Stimulated activated CD8-positive, alpha-beta memory T cell treated with anti-CD3 and anti-CD28 coated beads, Interleukin-12 subunit alpha, Interleukin-12 subunit beta, amount 100 ng/mL, for 1 hour (primary cell): Measurements from ENCODE around the gene BET1.
"Not testable (repeated sequence)": the region's sequence is repeated elsewhere in the genome, so short reads cannot be mapped to it uniquely, and the experiment has no call there.

Experiments
- DNase-seq: peaks from one replicate; pipeline ENCODE4 v3.0.0-alpha.2; 2020; ENCODE audit warnings: low read depth

Gene BET1

DNA sequence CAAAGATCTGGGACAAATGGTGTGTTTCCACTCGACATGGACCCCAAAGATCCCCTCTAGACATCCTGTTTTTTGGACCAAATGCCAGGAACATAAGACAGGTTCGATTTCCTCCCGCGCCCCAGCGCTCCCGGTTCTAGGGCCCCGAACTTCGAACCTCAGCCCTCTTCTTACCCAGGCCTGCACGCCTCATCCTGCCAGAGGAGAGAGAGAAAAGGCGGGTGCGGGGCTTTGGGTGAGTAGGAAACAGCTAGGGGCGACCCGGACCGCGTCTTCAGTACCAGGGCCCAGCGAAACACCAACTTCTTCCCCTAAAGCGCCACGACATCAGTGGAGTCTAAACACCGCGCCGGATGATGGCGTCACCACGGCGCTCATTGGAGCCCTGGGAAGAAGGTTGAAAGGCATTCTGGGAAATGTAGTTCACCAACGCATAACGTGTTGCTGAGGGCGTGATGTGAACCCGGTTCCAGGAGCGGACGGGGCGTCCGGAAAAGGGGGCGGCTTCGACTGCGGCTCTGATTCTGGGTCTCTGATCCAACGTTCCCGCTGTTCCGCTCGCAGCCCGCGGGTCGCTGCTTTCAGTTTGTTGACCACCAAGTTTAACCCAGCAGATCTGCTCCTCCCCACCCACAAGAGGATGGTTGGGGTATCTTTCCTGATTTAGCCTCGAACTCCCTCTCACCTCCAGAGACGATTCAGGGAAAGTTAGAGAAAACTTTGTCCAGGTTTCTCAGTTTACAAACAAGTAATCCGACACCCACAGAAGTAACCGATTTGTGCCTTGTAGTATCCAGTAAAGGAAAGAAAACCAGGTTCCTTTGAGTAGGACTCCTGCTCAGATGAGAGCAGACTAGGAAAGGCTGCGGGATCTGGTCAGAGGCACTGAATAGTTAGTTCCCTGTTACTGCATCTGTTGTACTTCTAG, at the start of gene BET1:
BET1 (minus strand) TSS at position 332 of the 928 bp plus-strand sequence; CDS start at position 193, 139 bp downstream.
- DNase-seq: peak; percentile 88

DNA sequence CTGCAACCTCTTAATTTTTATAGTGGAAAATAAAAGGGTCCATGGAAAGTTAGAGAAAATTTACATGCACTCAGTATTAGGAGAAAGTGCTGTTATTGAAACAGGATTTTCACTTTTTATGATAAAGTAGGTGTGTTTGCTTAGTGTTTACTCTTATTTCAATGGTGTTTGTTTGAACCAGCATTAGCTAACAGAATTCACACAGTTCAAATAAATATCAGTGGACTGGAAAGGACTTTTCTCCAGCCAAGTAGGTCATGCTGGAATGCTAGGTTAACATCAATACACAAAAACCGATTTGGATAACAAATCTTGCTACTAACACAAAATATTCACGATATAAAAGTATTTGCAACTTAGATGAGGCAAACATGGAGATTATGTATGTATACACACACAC, 49.4 kb upstream of the BET1 start:
- no peak for DNase-seq

DNA sequence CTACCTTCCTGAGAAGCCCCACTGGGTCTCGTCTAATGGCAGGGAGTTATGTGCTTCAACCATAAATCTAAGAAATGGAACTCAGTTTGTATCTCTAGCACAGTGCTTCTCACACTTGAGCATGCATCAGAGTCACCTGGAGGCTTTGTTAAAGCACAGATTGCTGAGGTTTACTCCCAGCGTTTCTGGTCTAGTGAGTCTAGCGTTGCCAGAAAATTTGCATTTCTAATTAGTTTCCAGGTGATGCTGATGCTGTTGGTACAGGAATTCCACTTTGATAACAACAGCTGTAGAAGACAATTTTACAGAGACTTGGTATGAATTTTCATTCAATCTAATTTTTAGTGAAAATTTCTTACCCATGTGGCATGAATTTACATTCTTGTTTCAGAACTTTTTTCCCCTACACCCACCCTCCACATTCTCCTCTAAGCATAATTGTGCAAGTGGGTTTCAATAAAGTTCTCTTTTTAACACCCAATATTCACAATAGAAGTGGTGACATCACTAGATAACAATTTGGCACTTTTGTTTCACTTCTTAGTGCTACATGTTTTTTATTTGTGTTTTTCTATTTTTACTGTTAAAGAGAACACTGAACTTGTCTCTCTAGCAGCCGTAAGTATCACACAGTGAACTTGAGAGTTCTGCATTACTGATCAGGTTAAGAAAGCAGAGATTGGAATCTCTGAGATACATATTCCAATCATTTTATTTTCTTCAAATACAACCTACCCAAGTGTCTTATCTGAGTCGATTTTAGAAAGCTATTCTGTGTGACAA, 48.4 kb upstream of the BET1 start:
- no peak for DNase-seq

- DNase-seq: no peak
Observed at GRCh38 chr7:94050046-94050445, 45.9 kb upstream of the BET1 start.

DNA sequence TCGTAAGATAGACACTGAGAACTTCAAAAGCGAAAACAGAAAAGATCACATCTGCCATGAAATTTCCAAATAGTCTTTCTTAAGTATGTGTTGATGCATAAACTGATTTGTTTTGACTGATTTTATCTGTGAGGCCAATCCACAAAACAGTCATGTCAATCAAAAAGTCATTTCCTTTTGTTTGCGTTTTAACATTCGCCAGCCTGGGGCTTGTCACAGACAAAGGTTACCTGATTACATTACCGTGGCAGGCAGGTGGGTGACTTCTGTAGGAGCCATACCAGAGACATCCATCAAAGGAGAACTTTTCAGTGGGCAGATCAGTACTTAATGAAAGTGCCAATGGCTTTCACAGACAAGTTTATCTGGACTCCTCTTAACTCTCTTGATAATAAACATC, 45.5 kb upstream of the BET1 start:
- DNase-seq: no peak

GRCh38 chr7:94048755-94049154, 44.6 kb upstream of the BET1 start:
- DNase-seq: no peak

DNA sequence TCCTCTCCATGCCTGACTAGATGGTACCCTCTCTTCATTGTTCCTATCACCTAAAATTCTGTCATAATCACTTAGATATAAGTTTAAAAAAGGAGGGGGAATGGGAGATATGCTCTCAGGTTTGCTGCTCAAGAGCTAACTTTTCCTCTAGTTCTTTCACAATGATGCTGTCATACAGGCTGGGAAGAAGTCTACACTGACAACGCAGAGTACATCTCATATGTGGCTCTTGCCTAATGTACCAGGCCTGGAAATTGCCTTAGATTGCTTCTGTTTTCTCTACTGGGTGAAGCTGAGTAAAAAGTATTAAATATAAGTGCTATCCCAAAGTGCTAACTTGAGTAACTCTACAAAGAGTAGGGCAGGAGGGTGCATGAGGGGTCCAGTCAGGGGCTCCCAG, 43.8 kb upstream of the BET1 start:
- DNase-seq: no peak

DNA sequence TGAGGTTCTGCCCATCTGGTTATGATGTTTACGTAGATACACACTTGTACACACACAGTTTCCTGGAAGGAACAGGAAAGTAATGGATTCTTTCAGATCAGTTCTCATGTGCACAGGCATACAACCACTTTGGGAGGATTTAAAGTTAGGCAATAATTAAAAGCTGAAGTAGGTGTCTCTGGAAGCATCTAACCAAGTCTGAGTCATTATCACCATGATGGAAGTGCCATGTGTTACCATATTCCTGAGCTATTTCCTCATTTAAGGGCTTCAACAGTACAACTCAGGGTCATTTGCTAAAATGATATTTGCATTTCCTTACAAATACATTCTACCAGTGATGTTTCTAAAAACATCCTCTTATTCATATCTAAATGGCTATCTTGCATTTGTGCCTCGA, 41.4 kb upstream of the BET1 start:
- no peak for DNase-seq

- no peak for DNase-seq
Observed at GRCh38 chr7:94044806-94045205, 40.7 kb upstream of the BET1 start.

DNA sequence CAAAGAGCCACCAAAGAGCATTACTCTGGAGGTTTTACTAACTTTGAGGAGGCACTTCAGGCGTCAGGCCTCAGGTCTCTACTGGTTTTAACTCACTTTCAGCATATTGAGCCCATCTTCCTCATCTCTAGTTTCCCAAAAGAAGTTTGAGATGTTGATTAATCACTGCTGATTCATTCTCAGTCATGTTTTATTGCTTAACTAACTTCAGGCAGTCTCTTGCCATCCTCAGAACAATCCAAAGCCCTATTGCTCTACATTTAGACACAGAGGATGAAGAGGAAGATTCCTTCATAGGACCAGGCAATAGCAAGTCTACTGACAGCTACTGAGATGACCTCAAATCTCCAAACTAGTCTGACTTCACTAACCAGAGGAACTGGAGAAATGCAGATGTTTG, 39.1 kb upstream of the BET1 start:
- no peak for DNase-seq

- DNase-seq: no peak
Observed at GRCh38 chr7:94042381-94042780, 38.2 kb upstream of the BET1 start.

GRCh38 chr7:94041529-94041928, 37.4 kb upstream of the BET1 start:
- DNase-seq: no peak

DNA sequence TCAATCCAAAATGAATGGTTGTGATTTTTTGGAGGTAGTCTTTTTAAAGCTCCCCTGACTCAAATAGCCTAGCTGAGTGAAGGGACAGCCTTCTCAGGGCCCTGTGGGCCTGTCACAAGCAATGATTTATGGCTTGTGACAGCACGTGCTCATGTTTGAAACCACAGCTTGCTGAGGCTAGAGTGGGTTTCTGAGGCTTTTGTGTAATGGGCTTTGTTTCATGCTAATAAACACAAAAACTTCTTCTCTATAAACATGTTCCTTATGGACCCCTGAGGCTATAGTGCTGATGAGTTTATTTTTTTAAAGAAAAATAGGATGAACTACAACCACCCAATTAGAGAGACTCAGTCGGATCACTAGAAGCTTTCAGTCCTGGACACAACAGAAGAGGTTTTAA, 36.1 kb upstream of the BET1 start:
- no peak for DNase-seq

GRCh38 chr7:94039368-94040035, 35.3 kb upstream of the BET1 start:
- DNase-seq: no peak

- no peak for DNase-seq
Observed at GRCh38 chr7:94031865-94032264, 27.7 kb upstream of the BET1 start.

- DNase-seq: no peak
Observed at GRCh38 chr7:94030634-94031033, 26.5 kb upstream of the BET1 start.

DNA sequence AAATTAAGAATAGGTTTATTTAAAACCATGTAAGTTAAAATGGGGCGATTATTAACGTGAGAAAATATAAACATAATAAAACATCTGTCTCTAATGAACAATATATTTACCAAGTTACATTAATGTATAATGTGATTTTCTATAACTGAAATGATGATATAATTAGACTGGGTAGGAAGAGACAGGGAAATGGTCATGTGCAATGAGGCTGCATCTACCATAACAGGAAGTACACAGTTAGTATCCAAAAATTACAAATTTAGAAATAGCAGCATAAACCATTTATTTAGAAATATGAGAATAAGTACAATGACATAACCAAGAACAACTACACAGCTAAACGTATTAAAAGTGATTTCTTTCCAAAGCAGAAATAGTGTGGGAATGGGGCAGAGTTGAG, 25.8 kb upstream of the BET1 start:
- no peak for DNase-seq

DNA sequence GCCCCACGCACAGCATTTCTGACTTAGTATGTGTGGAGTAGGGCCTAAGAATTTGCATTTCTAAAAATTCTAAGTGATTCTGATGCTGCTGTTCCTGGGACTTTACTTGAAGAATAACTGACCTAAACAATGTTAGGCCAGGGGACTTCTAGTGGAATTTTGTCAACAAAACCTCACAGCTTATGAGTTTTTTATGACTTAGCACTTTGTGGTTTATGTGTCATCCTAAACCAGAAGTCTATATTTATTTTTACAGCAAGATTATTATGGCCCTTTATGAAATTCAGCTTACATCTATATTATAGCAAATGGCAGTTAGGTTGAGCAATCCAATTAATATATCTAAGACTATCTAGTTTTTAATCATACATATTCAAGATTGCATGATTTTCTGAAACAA, 24.6 kb upstream of the BET1 start:
- no peak for DNase-seq

DNA sequence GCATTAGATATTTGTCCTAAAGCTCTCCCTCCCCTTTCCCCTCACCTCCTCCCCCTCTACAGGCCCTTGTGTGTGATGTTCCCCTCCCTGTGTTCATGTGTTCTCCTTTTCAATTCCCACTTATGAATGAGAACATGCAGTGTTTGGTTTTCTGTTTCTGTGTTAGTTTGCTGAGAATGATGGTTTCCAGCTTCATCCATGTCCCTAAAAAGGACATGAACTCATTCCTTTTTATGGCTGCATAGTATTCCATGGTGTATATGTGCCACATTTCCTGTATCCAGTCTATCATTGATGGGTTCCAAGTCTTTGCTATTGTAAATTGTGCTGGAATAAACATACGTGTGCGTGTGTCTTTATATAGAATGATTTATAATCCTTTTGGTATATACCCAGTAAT, 22.5 kb upstream of the BET1 start:
- DNase-seq: not testable (repeated sequence)

DNA sequence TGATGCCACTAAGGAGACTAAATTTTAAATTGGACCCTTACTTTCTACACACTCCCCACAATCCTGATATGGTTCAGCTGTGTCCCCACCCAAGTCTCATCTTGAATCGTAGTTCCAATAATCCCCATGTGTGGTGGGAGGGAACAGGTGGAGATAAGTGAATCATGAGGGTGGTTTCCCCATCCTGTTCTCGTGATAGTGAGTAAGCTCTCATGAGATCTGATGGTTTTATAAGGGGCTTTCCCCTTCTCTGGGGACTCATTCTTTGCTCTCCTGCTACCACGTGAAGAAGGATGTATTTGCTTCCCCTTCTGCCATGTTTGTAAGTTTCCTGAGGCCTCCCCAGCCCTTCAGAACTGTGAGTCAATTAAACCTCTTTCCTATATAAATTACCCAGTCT, 18.4 kb upstream of the BET1 start:
- DNase-seq: no peak

GRCh38 chr7:94016786-94017185, 12.6 kb upstream of the BET1 start:
- DNase-seq: no peak

DNA sequence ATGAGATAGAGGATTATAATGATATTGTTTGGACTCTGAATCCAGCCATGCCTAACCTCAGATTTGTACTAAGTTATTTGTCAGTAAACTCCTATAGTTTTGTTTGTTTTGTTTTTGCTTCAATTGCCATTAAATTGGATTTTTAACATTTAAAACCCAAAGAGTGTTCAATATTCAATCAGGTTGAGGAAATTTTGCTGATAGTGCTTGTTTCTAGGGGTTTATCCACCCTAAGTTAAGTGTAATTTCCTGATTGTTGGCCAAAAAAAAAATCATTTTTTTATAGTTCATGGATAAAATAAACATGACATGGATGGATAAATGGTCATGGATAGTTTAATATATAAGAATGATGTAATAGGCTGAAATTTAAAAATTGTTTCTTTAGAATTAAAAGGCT, 11.4 kb upstream of the BET1 start:
- no peak for DNase-seq

DNA sequence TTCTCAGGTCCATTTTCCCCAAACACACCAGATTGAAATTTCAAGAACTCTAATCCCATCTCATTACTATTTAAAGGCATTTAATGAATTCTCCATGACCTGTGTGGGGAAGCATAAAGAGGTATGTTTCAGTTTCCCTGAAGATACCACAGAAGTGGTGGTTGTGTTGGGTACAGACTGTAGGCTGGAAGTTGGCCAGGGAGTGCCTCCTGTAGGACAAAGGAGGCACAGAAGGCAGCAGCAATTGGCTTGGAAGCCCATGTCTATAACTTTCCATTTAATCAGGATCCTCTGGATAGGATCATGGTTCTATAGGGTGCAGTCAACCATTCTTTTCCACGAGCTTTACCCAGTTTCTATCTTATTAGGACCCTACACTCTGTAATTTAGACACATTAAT, 8.6 kb upstream of the BET1 start:
- no peak for DNase-seq
